Gastrocnemius medialis (tissue), 4 donors: ENCODE data around the gene RBBP7.

ENCODE experiments used
- POLR2A ChIP-seq, 2 donors: fragments of 450-650 bp; IDR thresholded peaks; one replicate each; pipeline ENCODE4 v1.6.1; 2017; ENCODE audit warnings: antibody characterized with exemption in 2 of 2, mild to moderate bottlenecking in 2 of 2, moderate library complexity in 2 of 2
- TF ChIP-seq, protein P1 (sequence below), 5 experiments: fragments of 450-650 bp in 3 of 5; fragments of 200-600 bp in 2 of 5; sonication (generic) in 2 of 5; IDR thresholded peaks in 4 of 5; conservative IDR thresholded peaks in 1 of 5; 1 replicate in 4 of 5; 2 replicates in 1 of 5; pipeline ENCODE4 v1.5.1; 2016 to 2019; ENCODE audit warnings: antibody characterized with exemption in 5 of 5, mild to moderate bottlenecking in 3 of 5, moderate library complexity in 3 of 5

DNA sequence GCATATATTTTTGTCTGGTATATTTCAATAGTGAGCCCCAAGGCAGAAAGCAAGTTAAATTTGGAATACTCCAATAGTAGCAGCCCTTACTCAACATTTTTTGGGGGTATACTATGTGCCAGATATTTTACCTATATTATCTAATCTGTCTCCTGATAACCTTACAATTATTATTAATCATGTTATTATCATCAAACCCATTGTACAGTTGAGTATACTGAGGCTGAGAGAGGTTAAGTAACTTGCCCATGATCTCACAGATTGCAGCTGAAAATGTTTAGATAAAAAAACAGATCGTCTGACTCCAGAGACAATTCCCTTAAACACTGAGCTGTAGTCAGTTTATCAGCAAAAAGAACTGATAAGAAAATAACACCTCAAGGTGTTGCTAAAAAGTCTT, 6.5 kb upstream of the RBBP7 start:
- TF ChIP-seq, protein P1, sequence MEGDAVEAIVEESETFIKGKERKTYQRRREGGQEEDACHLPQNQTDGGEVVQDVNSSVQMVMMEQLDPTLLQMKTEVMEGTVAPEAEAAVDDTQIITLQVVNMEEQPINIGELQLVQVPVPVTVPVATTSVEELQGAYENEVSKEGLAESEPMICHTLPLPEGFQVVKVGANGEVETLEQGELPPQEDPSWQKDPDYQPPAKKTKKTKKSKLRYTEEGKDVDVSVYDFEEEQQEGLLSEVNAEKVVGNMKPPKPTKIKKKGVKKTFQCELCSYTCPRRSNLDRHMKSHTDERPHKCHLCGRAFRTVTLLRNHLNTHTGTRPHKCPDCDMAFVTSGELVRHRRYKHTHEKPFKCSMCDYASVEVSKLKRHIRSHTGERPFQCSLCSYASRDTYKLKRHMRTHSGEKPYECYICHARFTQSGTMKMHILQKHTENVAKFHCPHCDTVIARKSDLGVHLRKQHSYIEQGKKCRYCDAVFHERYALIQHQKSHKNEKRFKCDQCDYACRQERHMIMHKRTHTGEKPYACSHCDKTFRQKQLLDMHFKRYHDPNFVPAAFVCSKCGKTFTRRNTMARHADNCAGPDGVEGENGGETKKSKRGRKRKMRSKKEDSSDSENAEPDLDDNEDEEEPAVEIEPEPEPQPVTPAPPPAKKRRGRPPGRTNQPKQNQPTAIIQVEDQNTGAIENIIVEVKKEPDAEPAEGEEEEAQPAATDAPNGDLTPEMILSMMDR (IDR thresholded peaks at IDR 0.05 in 4 of 5, conservative IDR thresholded peaks at IDR 0.05 in 1 of 5), result no peak
- TF ChIP-seq POLR2A (IDR thresholded peaks at IDR 0.05), result no peak
